Neutrophil (primary cell): ENCODE measurements around the gene TRMT61A.

ENCODE experiments used
- H3K27ac ChIP-seq: fragments of 200-600 bp; sonication (generic); 2 replicates; pipeline ENCODE4 v1.5.1; 2016; ENCODE audit warnings: mild to moderate bottlenecking, moderate library complexity
- H3K27me3 ChIP-seq: fragments of 200-600 bp; sonication (generic); 2 replicates; pipeline ENCODE4 v1.6.0; 2016; ENCODE audit warnings: mild to moderate bottlenecking
- H3K36me3 ChIP-seq: fragments of 200-600 bp; sonication (generic); 2 replicates; pipeline ENCODE4 v1.5.1; 2017
- H3K4me1 ChIP-seq, 2 experiments: fragments of 200-600 bp in 1 of 2; sonication (generic) in 1 of 2; 1 replicate in 1 of 2; 2 replicates in 1 of 2; pipeline versions ENCODE4 v1.5.1 to v1.6.1; 2013 to 2016; ENCODE audit warnings: low read depth in 1 of 2, low read length in 1 of 2, mild to moderate bottlenecking in 1 of 2, moderate library complexity in 1 of 2; ENCODE audit not compliant: control insufficient read depth in 1 of 2, insufficient read depth in 1 of 2
- H3K4me3 ChIP-seq, 2 experiments: fragments of 200-600 bp in 1 of 2; sonication (generic) in 1 of 2; 1 replicate in 1 of 2; 2 replicates in 1 of 2; pipeline ENCODE4 v1.5.1; 2013 to 2016; ENCODE audit warnings: low read depth in 1 of 2, low read length in 1 of 2, mild to moderate bottlenecking in 1 of 2, moderate library complexity in 1 of 2
- H3K9me3 ChIP-seq: fragments of 200-600 bp; sonication (generic); 2 replicates; pipeline ENCODE4 v1.5.1; 2016
- TF ChIP-seq, protein P1 (sequence below): fragments of 200-600 bp; sonication (generic); IDR thresholded peaks from 2 replicates; pipeline ENCODE4 v1.5.1; 2016; ENCODE audit warnings: antibody characterized with exemption

Gene TRMT61A

DNA sequence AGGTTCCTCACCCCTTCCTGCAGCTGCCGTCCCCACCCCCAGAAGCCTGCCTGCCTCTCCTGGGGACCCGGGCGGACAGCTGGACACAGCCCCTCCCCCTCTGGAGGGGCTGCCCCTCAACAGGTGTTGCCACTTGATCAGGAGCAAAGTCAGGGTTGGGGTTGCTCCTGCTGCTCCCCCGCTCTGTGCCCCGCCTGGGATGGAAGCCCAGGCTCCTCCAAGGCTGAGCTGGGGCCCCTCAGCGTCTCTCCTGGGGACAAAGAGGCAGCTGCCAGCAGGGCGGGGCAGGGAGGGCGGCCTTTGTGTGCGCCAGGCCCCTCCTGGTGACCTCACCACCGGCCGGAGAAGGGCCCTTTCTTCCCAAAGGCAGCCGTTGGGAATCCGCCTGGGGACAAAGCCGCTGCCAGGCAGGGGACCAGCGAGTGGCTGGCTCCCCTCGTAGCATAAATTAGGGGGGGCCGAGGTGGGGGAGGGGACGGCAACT is 13.7 kb downstream of the TRMT61A start:
- Histone ChIP-seq H3K9me3 (no peaks in the 10 kb centered on the region), H3K4me3 (no peak overlapping the region), H3K36me3 (no peaks in the 10 kb centered on the region), H3K27me3 (peaks cover 43% of the 10 kb centered on the region), H3K4me1 (no peaks in the 10 kb centered on the region), H3K27ac (no peak overlapping the region)
- TF ChIP-seq, protein P1, sequence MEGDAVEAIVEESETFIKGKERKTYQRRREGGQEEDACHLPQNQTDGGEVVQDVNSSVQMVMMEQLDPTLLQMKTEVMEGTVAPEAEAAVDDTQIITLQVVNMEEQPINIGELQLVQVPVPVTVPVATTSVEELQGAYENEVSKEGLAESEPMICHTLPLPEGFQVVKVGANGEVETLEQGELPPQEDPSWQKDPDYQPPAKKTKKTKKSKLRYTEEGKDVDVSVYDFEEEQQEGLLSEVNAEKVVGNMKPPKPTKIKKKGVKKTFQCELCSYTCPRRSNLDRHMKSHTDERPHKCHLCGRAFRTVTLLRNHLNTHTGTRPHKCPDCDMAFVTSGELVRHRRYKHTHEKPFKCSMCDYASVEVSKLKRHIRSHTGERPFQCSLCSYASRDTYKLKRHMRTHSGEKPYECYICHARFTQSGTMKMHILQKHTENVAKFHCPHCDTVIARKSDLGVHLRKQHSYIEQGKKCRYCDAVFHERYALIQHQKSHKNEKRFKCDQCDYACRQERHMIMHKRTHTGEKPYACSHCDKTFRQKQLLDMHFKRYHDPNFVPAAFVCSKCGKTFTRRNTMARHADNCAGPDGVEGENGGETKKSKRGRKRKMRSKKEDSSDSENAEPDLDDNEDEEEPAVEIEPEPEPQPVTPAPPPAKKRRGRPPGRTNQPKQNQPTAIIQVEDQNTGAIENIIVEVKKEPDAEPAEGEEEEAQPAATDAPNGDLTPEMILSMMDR, result no peak

GRCh38 chr14:103543140-103543539 is 14.1 kb downstream of the TRMT61A start:
- Histone ChIP-seq H3K4me3 (no peak overlapping the region), H3K27me3 (peaks cover 41% of the 10 kb centered on the region), H3K9me3 (no peaks in the 10 kb centered on the region), H3K36me3 (no peaks in the 10 kb centered on the region), H3K4me1 (no peaks in the 10 kb centered on the region), H3K27ac (no peak overlapping the region)
- TF ChIP-seq, protein P1, result no peak

- TF ChIP-seq, protein P1, result no peak
- Histone ChIP-seq H3K27me3 (peaks cover 34% of the 10 kb centered on the region), H3K4me1 (no peaks in the 10 kb centered on the region), H3K27ac (no peak overlapping the region), H3K36me3 (no peaks in the 10 kb centered on the region), H3K9me3 (no peaks in the 10 kb centered on the region), H3K4me3 (no peak overlapping the region)
Observed at GRCh38 chr14:103543721-103544387, 14.9 kb downstream of the TRMT61A start.

DNA sequence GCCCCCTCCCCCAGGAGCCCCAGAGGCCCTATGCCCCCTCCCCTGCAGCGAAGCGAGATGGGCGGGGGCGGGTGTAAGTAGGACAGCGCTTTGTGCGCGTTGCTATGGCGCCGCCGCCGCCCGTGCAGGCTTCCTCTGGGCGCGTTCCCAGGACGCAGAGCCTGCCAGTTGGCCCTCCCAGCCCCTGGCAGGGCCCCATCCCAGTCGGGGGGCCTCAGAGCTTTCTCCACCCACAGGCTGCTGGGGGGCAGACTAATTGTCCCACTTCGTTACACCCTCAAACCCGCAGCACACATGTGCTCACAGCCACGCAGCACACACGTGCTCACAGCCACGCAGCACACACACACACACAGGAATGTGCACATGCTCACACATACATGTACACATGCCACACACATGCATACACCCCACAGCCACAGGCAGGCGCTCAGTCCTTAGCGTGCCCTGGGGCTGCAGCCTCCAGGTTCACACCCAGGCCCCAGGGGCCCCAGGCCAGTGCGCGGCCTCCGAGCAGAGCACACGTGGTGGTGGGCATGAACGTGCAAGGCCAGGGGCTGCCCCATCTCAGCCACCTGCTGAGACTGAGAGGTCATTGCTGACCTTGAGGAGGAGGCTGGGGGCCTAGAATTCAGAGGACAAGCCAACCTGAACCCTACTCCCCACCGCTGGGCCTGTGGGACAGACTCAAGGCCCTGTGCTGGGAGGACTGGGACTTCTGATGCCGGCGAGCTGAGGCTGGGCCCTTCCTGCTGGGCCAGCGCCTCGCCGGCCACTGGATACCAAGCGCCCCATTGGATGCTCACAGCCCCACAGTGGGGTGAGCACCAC is 15.6 kb downstream of the TRMT61A start:
- H3K36me3 ChIP-seq, result no peaks in the 10 kb centered on the region
- H3K4me1 ChIP-seq, result no peaks in the 10 kb centered on the region
- H3K4me3 ChIP-seq, result no peak overlapping the region
- no peak overlapping the region for H3K27ac ChIP-seq
- TF ChIP-seq, protein P1, result no peak
- H3K27me3 ChIP-seq, result peaks cover 26% of the 10 kb centered on the region
- H3K9me3 ChIP-seq, result no peaks in the 10 kb centered on the region

DNA sequence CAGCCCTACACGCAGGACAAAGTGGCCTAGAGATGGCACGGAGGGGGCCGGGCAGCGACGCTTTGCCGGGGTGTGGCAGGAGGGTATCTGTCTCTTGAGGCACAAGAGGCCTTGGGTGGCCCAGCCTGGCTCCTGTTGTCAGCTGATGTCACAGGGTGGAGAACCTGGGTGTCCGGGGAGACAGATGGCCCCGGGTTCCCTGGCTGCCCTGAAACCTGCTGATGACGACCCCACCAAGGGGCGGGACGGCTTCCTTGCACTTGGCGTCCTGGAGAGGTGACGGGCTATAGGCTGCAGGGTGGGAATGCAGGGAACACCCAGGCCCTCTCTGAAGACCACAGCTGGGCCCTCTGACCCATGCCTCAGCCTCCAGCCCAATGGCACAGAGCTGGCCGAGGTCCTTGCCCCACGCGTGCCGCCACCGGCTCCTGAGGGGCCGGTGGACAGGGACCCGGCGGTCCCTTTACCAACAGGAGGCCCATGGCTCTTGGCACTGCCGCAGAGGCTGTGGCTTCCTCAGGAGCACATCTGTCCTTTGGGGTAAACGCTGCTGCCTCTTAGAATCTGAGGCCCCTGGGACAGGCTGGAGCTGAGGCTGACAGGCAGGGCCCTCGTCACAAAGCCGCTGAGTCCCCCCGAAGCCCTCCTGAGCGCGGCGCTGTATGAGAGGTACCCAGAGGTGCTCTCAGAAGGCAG is 16.4 kb downstream of the TRMT61A start:
- no peak overlapping the region for H3K27ac ChIP-seq
- H3K9me3 ChIP-seq, result no peaks in the 10 kb centered on the region
- peaks cover 18% of the 10 kb centered on the region for H3K27me3 ChIP-seq
- no peaks in the 10 kb centered on the region for H3K36me3 ChIP-seq
- H3K4me1 ChIP-seq, result no peaks in the 10 kb centered on the region
- H3K4me3 ChIP-seq, result no peak overlapping the region
- TF ChIP-seq, protein P1, result no peak
